Measurements from ENCODE around the gene YIPF2. TPM values are rescaled to one million over a fixed set of nuclear protein-coding genes. Genes with fewer than 3 reads are reported as not detected.
"Not testable (repeated sequence)": the region's sequence is repeated elsewhere in the genome, so short reads cannot be mapped to it uniquely, and the experiment has no call there.

YIPF2 gene
- total RNA-seq, 2 experiments from 2014 or later, result 22.3 to 24.0 TPM

DNA sequence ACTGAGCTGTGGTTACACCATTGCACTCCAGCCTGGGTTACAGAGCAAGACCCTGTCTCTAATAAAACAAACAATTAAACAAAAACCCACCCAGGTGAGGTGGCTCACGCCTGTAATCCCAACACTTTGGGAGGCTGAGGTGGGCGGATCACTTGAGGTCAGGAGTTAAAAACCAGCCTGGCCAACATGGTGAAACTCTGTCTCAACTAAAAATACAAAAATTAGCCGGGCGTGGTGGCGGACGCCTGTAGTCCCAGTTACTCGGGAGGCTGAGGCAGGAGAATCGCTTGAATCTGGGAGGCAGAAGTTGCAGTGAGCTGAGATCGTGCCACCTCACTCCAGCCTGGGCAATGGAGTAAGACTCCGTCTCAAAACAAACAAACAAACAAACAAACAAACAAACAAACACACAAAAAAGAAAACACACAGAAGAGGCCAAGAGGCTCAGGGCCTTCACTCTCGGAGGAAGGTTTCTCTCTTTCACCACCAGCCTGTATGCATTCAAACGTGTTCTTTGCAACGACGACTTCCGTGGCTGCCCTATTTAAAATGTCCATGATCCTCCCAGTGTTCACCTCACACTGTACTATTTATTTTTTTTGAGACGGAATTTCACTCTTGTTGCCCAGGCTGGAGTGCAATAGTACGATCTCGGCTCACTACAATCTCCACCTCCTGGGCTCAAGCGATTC, 31.0 kb upstream of the YIPF2 start:
- not testable (repeated sequence) for H3K36me3 Mint-ChIP-seq, H3K9me3 Mint-ChIP-seq, H3K27me3 Mint-ChIP-seq, DNase-seq
- Mint-ChIP-seq H3K4me3 (peak overlapping the region; percentile 87), H3K4me1 (peaks cover 35% of the 10 kb centered on the region), H3K27ac (peak overlapping the region; percentile 92)

DNA sequence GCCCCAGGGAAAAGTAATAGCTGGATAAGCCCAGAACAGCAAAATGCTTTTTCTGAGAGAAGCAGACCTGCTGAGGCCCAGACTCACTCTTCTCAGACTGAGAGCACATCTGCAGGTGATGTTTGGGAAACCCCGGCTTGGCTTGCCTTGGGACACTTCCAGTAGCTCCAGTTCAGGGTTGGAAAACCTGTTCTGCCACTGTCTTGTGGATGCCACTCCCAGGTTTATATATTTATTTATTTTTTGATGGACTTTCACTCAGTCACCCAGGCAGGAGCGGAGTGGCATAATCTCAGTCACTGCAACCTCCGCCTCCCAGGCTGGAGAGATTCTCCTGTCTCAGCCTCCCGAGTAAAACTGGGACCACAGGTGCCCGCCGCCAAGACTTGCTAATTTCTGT, 24.4 kb upstream of the YIPF2 start:
- Mint-ChIP-seq H3K27me3 (no peaks in the 10 kb centered on the region), H3K9me3 (no peaks in the 10 kb centered on the region)
- no peak for DNase-seq

DNA sequence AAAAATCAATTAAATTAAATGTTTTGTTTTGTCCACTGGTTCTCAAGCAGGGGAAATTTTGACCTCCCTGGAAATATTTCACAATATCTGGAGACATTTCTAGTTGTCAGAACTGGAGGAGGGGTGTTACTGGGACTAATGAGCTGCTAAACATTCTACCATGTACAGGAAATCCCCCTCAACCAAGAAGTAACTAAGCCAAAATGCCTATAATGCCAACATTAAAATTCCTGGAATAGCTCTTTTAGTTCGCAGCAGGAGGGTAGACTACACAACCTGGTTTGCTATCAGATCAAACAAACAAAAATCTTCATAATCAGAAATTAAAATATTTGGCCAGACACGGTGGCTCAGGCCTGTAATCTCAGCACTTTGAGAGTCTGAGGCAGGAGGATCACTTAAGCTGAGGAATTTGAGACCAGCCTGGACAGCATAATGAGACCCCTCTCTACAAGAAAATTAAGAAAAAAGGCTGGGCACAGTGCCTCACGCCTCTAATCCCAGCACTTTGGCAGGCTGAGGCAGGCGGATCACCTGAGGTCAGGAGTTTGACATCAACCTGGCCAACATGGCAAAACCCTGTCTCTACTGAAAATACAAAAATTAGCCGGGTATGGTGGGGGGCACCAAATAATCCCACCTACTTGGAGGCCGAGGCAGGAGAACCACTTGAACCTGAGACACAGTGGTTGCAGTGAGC, 18.7 kb upstream of the YIPF2 start:
- H3K36me3 Mint-ChIP-seq, result no peaks in the 10 kb centered on the region
- no peak overlapping the region for H3K27ac Mint-ChIP-seq
- no peak for DNase-seq
- H3K27me3 Mint-ChIP-seq, result no peaks in the 10 kb centered on the region
- no peaks in the 10 kb centered on the region for H3K9me3 Mint-ChIP-seq
- peaks cover 3% of the 10 kb centered on the region for H3K4me1 Mint-ChIP-seq
- H3K4me3 Mint-ChIP-seq, result no peak overlapping the region

More for the DNA sequence above, 24.4 kb upstream of the YIPF2 start:
- peaks cover 5% of the 10 kb centered on the region for H3K4me1 Mint-ChIP-seq
- H3K4me3 Mint-ChIP-seq, result no peak overlapping the region
- H3K36me3 Mint-ChIP-seq, result no peaks in the 10 kb centered on the region
- H3K27ac Mint-ChIP-seq, result no peak overlapping the region

DNA sequence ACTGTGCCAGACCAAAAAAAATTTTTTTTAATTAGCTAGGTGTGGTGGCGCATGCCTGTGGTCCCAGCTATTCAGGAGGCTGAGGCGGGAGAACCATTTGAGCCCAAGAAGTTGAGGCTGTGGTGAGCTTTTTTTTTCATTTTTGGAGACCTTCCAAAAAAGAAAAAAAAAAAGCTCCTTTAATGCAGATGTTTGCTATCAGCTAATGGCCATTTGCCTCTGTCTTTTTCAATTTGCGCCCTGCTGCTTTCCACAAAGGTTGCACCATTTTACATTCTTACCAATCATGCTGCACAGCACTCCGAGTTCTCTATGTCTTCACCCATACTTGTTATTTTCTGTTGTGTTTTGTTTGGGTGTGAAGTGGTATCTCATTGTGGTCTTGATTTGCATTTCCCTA, 16.8 kb upstream of the YIPF2 start:
- no peak for DNase-seq
- no peaks in the 10 kb centered on the region for H3K9me3 Mint-ChIP-seq
- no peak overlapping the region for H3K27ac Mint-ChIP-seq
- peaks cover 5% of the 10 kb centered on the region for H3K4me1 Mint-ChIP-seq
- no peaks in the 10 kb centered on the region for H3K36me3 Mint-ChIP-seq
- H3K4me3 Mint-ChIP-seq, result no peak overlapping the region
- H3K27me3 Mint-ChIP-seq, result no peaks in the 10 kb centered on the region

DNA sequence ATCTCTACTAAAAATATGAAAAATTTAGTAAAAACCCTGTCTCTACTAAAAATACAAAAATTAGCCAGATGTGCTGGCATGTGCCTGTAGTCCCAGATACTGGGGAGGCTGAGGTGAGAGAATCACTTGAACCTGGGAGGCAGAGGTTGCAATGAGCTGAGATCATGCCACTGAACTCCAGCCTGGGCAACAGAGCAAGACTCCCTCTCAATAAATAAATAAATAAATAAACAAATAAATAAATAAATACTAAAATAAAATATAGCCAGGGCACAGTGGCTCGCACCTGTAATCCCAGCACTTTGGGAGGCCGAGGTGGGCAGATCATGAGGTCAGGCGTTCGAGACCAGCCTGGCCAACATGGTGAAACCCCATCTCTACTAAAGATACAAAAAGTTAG, 15.0 kb upstream of the YIPF2 start:
- not testable (repeated sequence) for H3K27ac Mint-ChIP-seq, H3K27me3 Mint-ChIP-seq, H3K9me3 Mint-ChIP-seq, H3K4me1 Mint-ChIP-seq, H3K4me3 Mint-ChIP-seq, DNase-seq, H3K36me3 Mint-ChIP-seq

DNA sequence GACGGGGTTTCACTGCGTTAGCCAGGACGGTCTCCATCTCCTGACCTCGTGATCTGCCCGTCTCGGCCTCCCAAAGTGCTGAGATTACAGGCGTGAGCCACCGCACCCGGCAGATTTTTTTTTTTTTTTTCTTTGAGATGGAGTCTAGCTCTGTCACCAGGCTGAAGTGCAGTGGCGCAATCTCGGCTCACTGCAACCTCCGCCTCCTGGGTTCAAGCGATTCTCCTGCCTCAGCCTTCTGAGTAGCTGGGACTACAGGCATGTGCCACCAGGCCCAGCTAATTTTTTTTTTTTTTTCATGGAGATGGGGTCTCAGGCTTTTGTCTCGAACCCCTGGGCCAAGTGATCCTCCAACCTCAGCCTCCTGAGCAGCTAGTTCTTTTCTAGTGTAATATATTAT, 13.2 kb upstream of the YIPF2 start:
- H3K4me1 Mint-ChIP-seq, H3K27ac Mint-ChIP-seq, H3K27me3 Mint-ChIP-seq, H3K4me3 Mint-ChIP-seq, H3K9me3 Mint-ChIP-seq, DNase-seq, H3K36me3 Mint-ChIP-seq: not testable (repeated sequence)

DNA sequence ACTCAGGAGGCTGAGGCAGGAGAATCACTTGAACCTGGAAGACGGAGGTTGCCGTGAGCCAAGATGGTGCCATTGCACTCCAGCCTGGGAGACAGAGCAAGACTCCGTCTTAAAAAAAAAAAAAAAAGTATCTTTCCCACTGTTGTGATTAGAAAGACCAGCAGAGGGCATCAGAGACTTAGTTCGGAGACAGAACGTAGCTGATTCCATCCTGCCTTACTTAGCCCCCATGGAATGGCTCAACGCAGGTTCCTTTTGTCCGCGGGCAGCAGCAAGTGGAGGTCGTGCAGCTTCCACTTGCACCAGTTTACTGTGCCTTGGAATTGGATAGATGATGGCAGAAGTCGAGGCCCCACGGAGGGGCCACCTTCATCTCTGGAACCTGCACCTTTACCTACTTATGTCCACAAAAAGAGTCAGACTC, 8.2 kb upstream of the YIPF2 start:
- Mint-ChIP-seq H3K27me3 (no peaks in the 10 kb centered on the region), H3K36me3 (no peaks in the 10 kb centered on the region), H3K9me3 (no peaks in the 10 kb centered on the region), H3K4me3 (no peak overlapping the region), H3K27ac (no peak overlapping the region), H3K4me1 (peaks cover 6% of the 10 kb centered on the region)
- peak; percentile 14 for DNase-seq

DNA sequence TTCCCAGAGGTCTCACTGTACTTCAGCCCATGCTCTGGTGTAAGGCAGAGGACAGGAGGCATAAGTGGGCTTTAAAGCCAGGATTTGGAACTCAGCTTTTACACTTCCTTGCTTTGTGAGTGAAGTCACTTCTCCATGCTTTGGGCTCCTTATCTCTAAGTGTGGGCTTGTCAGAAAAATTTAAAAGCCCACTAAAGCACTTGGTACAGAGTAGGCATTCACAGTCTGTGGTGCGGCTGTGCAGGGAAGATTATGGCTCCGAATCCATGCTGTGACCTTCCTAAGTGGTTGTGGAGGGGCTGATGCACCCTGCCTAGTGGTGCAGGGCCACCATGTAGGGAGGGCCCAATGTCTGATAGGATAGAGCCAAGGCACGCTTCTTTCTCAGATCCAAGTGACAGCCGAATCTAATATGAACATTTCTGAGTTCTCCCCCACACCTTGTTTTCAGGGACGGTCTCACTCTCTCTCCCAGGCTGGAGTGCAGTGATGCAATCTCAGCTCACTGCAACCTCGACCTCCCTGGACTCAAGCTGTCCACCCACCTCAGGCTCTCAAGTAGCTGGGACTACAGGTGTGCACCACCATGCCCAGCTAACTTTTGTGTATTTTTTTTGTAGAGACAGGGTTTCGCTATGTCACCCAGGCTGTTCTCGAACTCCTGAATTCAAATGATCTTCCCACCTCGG, 7.1 kb upstream of the YIPF2 start:
- no peak overlapping the region for H3K27ac Mint-ChIP-seq

DNA sequence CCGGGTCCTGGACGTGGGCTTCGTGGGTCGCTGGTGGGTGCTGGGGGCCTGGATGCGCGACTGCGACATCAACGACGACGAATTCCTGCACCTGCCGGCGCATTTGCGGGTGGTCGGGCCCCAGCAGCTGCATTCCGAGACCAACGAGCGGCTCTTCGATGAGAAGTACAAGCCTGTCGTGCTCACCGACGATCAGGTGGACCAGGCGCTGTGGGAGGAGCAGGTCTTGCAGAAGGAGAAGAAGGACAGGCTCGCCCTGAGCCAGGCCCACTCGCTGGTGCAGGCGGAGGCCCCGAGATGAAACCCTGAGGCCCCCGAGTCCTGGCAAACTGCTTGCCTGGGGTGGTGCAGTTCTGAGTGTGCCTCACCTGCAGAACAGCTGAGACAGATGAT, 959 bp upstream of the YIPF2 start:
- peaks cover 3% of the 10 kb centered on the region for H3K36me3 Mint-ChIP-seq
- H3K27me3 Mint-ChIP-seq, result no peaks in the 10 kb centered on the region

More for the DNA sequence above, 7.1 kb upstream of the YIPF2 start:
- Mint-ChIP-seq H3K9me3 (no peaks in the 10 kb centered on the region), H3K4me1 (peaks cover 8% of the 10 kb centered on the region), H3K27me3 (no peaks in the 10 kb centered on the region), H3K4me3 (no peak overlapping the region), H3K36me3 (no peaks in the 10 kb centered on the region)
- no peak for DNase-seq

DNA sequence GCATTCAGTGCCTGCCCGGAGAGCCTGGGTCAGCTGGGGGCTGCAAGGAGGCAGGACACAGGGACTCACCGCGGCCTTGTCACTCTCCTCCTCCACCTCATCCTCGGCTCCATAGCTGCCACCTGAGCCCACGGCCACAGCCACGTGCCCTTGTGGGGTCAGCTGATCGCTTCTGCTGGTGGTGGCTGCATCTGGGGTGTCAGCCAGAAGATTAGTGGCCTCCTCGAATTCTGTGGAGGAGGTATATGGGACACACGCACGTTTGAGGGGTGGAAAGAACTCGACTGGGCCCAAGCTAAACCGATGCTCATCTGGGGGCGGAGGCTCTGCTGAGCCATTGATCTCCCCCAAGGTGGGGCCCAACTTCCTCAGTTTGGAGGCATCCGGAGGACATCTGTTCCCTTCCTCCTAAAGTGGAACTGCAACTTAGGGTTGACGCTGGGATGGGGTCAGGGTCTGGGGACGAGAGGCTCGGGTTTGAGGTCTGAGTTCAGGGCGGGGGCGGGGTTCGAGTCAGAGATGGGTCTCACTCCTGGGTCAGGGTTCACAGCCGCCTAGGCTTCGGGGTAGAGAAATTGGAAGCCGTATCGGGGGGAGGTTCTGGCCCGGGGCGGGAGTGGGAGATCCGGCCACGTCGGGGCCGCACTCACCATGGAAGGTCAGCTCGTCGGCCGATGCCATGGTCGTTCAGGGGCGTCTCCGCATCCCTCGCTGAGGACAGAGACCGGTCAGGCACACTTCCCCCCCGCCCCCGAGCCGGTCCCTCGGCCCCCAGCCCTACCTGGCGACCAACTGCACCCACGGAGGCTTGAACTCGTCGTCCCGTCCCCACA, 493 bp downstream of the YIPF2 start:
- Mint-ChIP-seq H3K36me3 (peaks cover 3% of the 10 kb centered on the region), H3K4me3 (peak overlapping the region; percentile 93)

More for the DNA sequence above, 959 bp upstream of the YIPF2 start:
- no peak for DNase-seq
- peak overlapping the region; percentile 93 for H3K4me3 Mint-ChIP-seq
- peaks cover 15% of the 10 kb centered on the region for H3K4me1 Mint-ChIP-seq
- no peaks in the 10 kb centered on the region for H3K9me3 Mint-ChIP-seq
- peak overlapping the region; percentile 8 for H3K27ac Mint-ChIP-seq

DNA sequence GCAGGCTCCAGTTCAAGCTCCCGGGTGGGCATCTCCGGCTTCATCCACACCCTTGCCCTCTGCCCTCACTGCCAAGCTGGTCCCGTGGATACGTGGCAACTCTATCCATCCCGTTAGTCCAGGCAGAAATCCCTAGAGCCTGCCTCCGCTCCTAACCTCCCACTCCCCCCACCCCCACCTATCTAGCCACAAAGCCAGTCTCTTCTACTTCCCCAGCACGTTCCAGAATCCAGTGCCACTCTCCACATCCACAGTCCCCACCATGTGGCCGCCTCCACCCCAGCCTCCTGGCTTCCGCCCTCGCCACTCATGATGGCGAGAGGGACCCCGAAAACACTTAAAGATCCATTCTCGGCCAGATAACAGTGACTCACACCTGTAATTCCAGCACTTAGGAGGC, 3.8 kb downstream of the YIPF2 start:
- no peaks in the 10 kb centered on the region for H3K9me3 Mint-ChIP-seq
- peak overlapping the region; percentile 54 for H3K27ac Mint-ChIP-seq
- H3K36me3 Mint-ChIP-seq, result peaks cover 5% of the 10 kb centered on the region
- H3K27me3 Mint-ChIP-seq, result no peaks in the 10 kb centered on the region
- DNase-seq, result no peak
- H3K4me3 Mint-ChIP-seq, result no peak overlapping the region
- H3K4me1 Mint-ChIP-seq, result peaks cover 9% of the 10 kb centered on the region

More for the DNA sequence above, 493 bp downstream of the YIPF2 start:
- peak; percentile 16 for DNase-seq
- H3K27me3 Mint-ChIP-seq, result no peaks in the 10 kb centered on the region
- H3K27ac Mint-ChIP-seq, result peak overlapping the region; percentile 85
- H3K4me1 Mint-ChIP-seq, result peaks cover 15% of the 10 kb centered on the region
- no peaks in the 10 kb centered on the region for H3K9me3 Mint-ChIP-seq

DNA sequence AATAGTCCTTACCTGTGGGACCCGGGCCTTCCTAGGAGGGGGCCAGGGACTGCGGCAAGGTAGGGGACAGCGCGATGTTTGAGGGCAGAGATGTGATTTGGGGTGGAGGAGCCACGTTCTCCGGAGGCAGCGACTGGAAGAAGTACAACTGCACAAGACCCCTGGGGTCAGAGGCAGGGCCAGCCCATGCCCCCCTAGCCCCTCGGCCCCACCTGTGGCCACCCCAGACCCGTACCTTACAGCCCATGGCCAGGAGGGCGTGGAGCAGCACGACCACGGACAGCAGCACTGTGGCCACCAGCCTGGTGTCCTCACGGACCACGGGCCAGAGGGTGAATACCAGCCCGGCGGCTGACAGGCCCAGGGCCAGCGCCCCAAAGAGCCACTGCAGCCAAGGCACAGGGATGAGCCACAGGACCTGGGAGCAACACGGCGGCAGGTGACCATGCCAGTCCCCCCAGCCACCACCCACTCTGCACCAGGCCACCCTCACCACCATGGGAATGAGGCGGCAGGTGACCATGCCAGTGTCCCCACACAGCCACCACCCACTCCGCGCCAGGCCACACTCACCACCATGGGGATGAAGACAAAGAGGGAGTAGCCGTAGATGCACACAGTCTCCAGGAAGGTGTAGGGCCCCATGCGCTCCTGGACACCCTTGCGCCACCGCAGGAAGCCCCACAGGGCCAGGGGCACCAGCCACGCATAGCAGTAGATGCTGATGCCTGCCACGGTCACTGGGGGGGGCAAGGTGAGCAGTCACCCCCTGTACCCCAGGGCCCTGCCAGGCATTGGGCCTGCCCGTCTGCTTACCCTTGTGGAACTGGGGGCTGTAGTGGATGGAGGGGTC, 5.0 kb downstream of the YIPF2 start:
- no peaks in the 10 kb centered on the region for H3K9me3 Mint-ChIP-seq
- no peak overlapping the region for H3K27ac Mint-ChIP-seq
- no peak for DNase-seq
- H3K4me1 Mint-ChIP-seq, result peaks cover 9% of the 10 kb centered on the region
- H3K4me3 Mint-ChIP-seq, result no peak overlapping the region
- peaks cover 3% of the 10 kb centered on the region for H3K36me3 Mint-ChIP-seq
- no peaks in the 10 kb centered on the region for H3K27me3 Mint-ChIP-seq

DNA sequence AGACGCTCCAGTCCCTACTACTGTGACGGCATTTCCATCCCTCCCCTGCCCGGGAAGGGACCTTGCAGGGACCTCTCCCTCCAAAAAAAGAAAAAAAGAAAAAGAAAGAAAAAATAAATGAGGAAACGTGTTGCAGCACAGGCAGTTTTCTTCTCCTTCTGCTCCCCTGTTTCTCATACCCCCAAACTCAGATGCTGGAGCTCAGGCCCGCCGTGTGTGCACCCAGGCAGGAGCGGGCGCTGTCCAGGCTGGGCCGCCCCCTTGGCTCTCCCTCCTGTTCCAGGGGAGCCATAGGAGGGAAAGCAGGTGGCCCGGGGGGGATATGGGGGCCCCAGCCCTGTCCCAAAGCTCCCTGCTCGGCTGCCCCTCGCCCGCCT, 5.8 kb downstream of the YIPF2 start:
- no peaks in the 10 kb centered on the region for H3K27me3 Mint-ChIP-seq
- H3K4me1 Mint-ChIP-seq, result peaks cover 6% of the 10 kb centered on the region
- H3K36me3 Mint-ChIP-seq, result peaks cover 2% of the 10 kb centered on the region
- no peak overlapping the region for H3K4me3 Mint-ChIP-seq
- no peak for DNase-seq
- H3K27ac Mint-ChIP-seq, result no peak overlapping the region
- no peaks in the 10 kb centered on the region for H3K9me3 Mint-ChIP-seq

DNA sequence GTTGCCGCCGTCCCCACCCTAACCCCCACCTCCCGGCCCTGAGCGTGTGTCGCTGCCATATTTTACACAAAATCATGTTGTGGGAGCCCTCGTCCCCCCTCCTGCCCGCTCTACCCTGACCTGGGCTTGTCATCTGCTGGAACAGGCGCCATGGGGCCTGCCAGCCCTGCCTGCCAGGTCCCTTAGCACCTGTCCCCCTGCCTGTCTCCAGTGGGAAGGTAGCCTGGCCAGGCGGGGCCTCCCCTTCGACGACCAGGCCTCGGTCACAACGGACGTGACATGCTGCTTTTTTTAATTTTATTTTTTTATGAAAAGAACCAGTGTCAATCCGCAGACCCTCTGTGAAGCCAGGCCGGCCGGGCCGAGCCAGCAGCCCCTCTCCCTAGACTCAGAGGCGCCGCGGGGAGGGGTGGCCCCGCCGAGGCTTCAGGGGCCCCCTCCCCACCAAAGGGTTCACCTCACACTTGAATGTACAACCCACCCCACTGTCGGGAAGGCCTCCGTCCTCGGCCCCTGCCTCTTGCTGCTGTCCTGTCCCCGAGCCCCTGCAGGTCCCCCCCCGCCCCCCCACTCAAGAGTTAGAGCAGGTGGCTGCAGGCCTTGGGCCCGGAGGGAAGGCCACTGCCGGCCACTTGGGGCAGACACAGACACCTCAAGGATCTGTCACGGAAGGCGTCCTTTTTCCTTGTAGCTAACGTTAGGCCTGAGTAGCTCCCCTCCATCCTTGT, 6.4 kb downstream of the YIPF2 start:
- Mint-ChIP-seq H3K36me3 (peaks cover 2% of the 10 kb centered on the region), H3K4me1 (peaks cover under 1% of the 10 kb centered on the region), H3K27me3 (no peaks in the 10 kb centered on the region), H3K4me3 (no peak overlapping the region), H3K27ac (no peak overlapping the region), H3K9me3 (no peaks in the 10 kb centered on the region)
- no peak for DNase-seq
